Colon (tissue), 2 donors: ENCODE results near the gene ACVR1B.

Experiments used
- FAIRE-seq: peaks from 2 replicates; lab custom pipeline; 2012; peaks lifted over from hg19 to GRCh38; lab: Jason Lieb, UNC
- donor health status: control.
- donor health status: control.

The ACVR1B gene

GRCh38 chr12:52045794-52046199 lies 94.3 kb downstream of the ACVR1B start:
- FAIRE-seq: no peak
